GM12873 (cell line): Measurements from ENCODE around the gene FBXO24.

Source experiments
- TF ChIP-seq, protein P1 (sequence below): IDR thresholded peaks from 2 replicates; pipeline ENCODE4 v1.5.1; 2012; ENCODE audit warnings: low read depth, mild to moderate bottlenecking, moderate library complexity, low read length, control low read depth; ENCODE audit not compliant: insufficient read depth; ENCODE audit errors: missing control alignments

FBXO24 gene

DNA sequence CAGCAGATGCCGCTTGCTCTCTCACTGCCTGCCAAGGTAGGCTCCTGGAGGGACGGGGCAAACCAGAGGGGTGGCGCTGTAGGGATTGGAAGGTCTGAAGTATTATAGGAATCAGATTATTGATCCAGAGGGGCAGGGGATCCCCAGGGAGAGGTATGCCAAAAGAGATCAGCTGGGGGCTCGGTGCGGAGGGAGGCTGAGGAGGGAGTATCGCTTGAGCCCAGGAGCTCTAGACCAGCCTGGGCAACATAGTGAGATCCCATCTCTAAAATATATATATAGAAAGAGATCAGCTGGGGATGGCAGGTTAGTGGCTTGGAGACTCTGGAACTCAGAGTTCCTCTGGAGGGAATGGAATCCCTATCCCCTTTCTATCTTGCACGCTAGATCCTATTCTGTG is 9.1 kb downstream of the FBXO24 start:
- TF ChIP-seq, protein P1, sequence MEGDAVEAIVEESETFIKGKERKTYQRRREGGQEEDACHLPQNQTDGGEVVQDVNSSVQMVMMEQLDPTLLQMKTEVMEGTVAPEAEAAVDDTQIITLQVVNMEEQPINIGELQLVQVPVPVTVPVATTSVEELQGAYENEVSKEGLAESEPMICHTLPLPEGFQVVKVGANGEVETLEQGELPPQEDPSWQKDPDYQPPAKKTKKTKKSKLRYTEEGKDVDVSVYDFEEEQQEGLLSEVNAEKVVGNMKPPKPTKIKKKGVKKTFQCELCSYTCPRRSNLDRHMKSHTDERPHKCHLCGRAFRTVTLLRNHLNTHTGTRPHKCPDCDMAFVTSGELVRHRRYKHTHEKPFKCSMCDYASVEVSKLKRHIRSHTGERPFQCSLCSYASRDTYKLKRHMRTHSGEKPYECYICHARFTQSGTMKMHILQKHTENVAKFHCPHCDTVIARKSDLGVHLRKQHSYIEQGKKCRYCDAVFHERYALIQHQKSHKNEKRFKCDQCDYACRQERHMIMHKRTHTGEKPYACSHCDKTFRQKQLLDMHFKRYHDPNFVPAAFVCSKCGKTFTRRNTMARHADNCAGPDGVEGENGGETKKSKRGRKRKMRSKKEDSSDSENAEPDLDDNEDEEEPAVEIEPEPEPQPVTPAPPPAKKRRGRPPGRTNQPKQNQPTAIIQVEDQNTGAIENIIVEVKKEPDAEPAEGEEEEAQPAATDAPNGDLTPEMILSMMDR, result no peak

DNA sequence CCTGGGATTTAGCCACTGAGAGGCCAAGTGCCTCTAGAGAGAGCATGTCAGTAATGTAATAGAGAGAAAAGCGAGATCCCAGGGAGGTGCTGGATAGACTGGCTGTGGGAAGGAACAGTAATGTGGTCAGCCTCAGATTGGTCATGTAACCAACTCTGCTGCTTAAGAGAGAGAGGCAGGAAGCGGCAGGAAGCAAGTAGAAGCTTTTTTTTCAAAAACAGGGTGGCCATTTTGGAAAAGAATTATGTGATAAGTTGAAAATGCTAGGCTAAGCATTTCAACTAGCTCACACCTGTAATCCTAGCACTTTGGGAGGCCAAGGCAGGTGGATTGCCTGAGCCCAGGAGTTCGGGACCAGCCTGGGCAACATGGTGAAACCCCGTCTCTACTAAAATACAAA is 12.3 kb downstream of the FBXO24 start:
- TF ChIP-seq, protein P1, result no peak

DNA sequence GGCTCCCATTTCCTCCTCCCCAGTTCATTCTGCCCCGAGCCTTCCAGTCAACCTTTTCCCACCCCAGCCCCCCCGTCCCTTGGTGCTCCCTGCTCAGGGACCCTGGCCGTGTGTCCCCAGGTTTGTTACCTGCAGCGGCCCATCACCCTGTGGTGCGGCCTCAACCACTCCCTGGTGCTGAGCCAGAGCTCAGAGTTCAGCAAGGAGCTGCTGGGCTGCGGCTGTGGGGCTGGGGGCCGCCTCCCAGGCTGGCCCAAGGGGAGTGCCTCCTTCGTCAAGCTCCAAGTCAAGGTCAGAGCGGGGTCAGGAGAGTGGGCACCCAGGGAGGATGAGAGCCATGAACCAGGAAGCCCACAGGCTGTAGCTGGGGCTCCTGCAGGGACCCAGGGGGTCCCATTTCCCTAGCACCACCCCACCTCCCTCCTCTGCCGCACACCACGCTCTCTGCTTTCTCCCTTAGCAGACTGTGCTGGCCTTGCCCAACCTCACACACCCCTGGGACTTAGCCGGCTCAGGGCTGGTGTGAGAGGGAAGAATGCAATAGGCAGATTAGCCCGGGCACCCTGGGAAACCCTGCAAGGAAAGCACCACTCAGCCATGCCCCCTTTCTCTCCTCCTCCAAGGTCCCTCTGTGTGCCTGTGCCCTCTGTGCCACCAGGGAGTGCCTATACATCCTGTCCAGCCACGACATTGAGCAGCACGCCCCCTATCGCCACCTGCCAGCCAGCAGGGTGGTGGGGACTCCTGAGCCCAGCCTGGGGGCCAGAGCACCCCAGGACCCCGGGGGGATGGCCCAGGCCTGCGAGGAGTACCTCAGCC is 14.0 kb downstream of the FBXO24 start:
- TF ChIP-seq, protein P1, result peak; percentile 27

DNA sequence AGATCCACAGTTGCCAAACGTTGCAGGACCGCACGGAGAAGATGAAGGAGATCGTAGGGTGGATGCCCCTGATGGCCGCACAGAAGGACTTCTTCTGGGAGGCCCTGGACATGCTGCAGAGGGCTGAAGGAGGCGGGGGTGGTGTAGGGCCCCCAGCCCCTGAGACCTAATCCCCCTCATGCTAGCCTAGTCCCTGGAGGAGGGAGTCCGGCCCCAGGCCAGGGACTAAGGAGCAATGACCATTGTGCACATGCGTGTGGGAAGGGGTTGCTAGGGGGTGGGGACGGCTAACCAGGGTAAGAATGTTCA is 14.6 kb downstream of the FBXO24 start:
- TF ChIP-seq, protein P1, result no peak

DNA sequence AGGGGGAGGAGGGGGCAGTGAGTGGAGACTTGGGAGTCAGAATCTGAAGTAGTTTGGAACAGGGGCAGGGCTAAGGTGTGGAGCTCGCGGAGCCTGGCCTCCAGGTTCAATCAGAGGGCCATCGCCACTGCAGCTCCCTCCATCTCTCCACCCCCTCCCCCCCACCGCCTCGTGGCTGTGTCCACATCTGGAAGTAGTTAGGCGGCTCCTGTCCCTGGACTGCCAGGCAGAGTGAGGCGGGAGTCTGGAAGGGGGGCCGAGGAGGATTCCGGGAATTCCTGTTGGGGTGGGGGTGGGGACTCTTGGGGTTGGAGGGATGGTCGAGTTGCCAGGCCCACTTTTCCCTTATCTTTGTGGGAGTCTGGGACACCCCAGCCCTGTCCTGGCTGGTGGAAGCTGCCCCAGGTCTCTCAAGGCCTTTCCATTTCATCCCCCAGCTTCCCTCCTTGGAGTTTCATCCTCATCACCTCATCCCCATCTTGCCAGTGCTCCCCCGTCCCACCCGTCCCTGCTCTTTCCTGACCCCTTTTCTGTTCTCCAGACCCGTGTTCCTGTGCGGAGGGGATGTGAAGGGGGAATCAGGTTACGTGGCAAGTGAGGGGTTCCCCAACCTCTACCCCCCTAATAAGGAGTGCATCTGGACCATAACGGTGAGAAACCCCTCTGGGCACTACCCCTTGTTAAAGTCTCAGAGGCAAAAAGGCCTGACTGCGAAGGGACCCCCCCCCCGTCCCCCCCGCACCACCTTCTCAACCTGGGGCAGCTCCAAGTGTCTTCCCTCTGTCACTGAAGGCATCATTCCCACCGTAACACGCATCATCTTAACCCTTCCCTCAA is 17.0 kb downstream of the FBXO24 start:
- TF ChIP-seq, protein P1, result no peak

DNA sequence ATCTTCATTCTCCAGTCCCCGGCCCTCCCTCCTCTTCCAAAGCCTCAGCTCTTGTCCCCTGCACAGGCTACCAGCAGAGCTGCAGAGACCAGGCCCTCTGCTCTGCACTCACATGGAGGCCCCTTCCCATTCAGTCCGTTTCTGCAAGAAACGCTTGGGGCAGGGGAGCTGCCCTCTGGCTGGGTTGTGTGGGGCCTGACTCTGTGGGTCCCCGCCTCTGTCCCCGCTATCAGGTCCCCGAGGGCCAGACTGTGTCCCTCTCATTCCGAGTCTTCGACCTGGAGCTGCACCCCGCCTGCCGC is 17.5 kb downstream of the FBXO24 start:
- TF ChIP-seq, protein P1, result no peak
